HG03025 (cell line): ENCODE results near the gene SCAMP5.

Experiments used
- ATAC-seq: cut with Tn5 transposase; IDR thresholded peaks from one replicate; pipeline ENCODE4 v1.9.1; 2021; ENCODE audit warnings: mild to moderate bottlenecking, moderate library complexity; ENCODE audit not compliant: unreplicated experiment, low FRiP score

Gene SCAMP5

DNA sequence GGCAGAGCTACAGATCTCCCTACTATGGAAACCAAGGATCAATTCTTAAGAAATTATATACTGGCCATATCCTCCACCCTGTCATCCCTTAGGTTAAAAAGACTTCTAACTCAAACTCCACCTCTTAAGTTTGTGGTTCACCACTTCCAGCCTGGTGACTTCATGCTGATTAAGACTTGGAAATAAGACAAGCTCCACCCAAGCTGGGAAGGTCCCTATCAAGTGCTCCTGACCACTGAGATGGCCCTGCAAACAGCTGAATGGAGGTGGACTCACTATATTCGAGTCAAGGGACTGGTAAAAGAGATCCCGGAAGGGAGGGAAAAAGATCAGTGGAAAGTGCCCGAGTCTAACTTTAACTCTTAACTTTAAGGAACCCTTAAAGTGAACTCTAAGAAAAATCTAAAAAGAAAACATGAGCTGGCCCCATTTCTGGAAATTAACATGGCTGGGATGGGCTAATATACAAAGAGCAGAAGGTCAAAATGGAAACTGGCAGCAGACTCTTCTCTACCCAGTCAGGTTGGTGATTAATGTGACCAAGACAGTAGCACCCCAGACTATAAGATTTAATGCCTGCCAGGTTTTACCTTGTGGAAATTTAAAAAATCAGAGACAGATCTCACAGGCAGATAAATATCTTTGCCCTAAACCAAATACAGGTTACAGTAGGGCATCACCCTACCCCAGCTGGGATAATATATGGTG is 71.9 kb downstream of the SCAMP5 start:
- no peak for ATAC-seq

DNA sequence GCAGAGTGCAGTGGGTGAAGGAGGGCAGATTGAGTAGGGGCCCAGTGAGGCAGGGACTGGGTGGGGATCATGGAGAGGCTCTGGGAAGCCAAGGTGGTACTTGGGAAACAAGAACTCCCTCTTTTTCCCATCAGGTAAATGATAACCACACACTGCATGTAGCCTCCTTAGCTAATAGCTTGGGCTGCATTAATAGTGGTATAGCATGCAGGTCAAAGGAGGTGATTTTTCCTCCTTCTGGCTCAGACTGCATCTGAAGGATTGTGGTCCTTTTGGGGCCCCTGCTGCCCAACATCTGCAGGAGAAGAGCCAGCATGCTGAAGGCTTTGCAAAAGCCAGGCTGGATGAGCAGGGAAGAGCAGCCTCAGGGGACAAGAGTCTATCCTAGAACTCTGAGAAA is 73.4 kb downstream of the SCAMP5 start:
- ATAC-seq = no peak

DNA sequence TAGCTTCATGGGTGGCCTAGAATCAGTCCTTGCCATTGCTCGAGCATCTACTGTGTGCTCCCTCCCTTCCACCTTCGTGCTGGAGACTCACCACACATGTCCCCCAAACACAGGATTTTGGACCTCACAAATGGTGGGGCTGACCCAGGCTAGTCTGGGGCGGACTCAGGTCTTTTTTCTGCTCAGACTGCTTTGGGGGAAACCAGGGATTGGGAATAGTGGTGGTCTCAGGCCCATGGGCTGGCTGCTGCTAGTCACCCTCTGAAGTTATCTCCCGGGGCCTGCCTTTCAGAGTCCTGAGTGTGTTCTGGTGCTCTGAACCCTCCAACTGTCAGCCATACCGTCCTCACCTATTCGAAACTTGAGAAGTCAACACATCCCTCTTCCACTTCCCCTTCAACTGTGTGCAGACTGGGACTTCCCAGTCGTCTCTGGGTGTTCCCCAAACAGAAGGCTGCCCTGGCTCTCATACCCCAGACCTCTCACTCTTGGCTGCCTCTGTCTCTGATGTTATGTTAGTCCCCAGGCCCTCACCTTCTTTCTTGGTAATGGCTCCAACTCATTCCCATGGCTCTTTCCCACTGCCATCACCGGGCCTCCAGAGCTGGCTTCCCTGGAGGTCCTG is 74.0 kb downstream of the SCAMP5 start:
- peak; percentile 61 for ATAC-seq

DNA sequence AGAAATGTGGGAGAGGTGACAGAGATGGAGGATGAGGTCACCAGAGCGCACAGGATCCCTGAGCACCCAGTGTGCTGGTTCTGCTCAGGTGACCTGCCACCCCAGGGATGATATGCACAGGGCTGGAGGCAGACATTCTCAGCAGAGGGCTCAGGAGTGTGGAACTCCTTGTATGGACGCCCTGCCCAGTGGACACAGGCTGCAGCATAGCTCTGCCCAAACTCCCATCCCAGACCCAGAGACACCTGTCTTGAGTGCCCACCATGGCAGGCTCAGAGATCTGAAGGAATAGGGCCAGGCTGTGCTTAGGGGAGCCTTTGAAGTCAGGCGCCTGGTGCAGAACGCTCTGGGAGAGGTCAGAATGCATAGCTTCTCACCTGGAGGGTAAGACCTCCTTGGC is 75.3 kb downstream of the SCAMP5 start:
- ATAC-seq = no peak
